Upper lobe of left lung (tissue), 4 donors: ENCODE measurements around the gene MTM1.

Source experiments
- CTCF ChIP-seq, 6 experiments: fragments of 450-650 bp in 4 of 6; fragments of 200-600 bp in 2 of 6; sonication (generic) in 2 of 6; IDR thresholded peaks; one replicate each; pipeline ENCODE4 v1.5.1; 2016 to 2019; ENCODE audit warnings: antibody characterized with exemption in 6 of 6
- EP300 ChIP-seq, 4 donors: sonication (generic); formaldehyde crosslinking; IDR thresholded peaks; one replicate each; pipeline ENCODE4 v1.5.1; 2017; ENCODE audit warnings: antibody characterized with exemption in 4 of 4, control low read depth in 2 of 4
- POLR2A ChIP-seq, 4 donors: fragments of 450-650 bp; IDR thresholded peaks; one replicate each; pipeline ENCODE4 v1.5.1; 2016 to 2017; ENCODE audit warnings: antibody characterized with exemption in 4 of 4, mild to moderate bottlenecking in 2 of 4
- POLR2AphosphoS5 ChIP-seq, 2 donors: sonication (generic); formaldehyde crosslinking; IDR thresholded peaks; one replicate each; pipeline ENCODE4 v1.5.1; 2017; ENCODE audit warnings: antibody characterized with exemption in 2 of 2

- TF ChIP-seq POLR2A (IDR thresholded peaks at IDR 0.05): no peak
- TF ChIP-seq EP300 (IDR thresholded peaks at IDR 0.05): no peak
- TF ChIP-seq CTCF (IDR thresholded peaks at IDR 0.05): no peak
- TF ChIP-seq POLR2AphosphoS5 (IDR thresholded peaks at IDR 0.05): no peak
Measured at GRCh38 chrX:150565551-150565950, 2.9 kb upstream of the MTM1 start.
